ENCODE data around the gene VAV1.

VAV1 gene

DNA sequence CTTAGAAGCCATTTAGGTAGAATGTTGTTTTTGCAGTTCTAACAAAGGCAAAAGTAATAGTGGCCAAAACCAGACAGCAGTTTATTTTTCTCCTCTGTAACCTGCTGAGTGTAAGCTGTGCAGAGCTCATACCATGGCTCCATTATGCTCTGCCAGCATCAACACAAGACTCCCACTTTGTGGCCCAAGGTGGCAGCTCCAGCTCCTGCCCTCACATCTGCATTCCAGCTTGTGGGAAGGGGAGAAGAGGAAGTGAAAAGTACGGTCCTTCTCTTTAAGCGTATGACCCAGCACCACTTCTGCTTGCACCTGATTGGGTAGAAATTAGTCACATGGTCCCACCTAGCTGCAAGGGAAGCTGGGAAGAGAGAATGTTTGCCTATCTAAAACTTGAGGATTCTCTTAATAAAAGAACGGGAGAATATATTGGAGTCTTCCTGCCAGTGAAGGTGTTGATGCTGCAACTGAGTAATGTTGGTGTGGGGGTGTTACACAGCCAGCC, 134.1 kb downstream of the VAV1 start:
- Histone ChIP-seq H3K9ac (ENCODE audit: low read length) (no peak overlapping the region), H3K27me3 (ENCODE audit: control insufficient read depth, insufficient read depth, low read length) (no peaks in the 10 kb centered on the region), H3K9me3 (ENCODE audit: control insufficient read depth, insufficient read depth, low read depth, low read length) (peaks cover 64% of the 10 kb centered on the region), H3K36me3 (ENCODE audit: control insufficient read depth, insufficient read depth, low read length) (no peaks in the 10 kb centered on the region), H3K27ac (ENCODE audit: low read depth, low read length) (no peak overlapping the region), H3K4me1 (ENCODE audit: control insufficient read depth, insufficient read depth, low read length) (no peaks in the 10 kb centered on the region), H3K4me3 (ENCODE audit: low read depth, low read length) (no peak overlapping the region)
